SK-N-SH (cell line): Measurements from ENCODE around the gene LRMDA. TPM values are rescaled to one million over a fixed set of nuclear protein-coding genes. Genes with fewer than 3 reads are reported as not detected.

ENCODE experiments used
- CTCF ChIA-PET: fragments of 300-600, 350-600 bp; formaldehyde crosslinking; extraction: SDS; loops from one replicate; lab custom pipeline; 2021; lab: Yijun Ruan, JAX
- POLR2A ChIA-PET: fragments of 350-600 bp; sonication (Branson Sonifier 250); formaldehyde crosslinking; extraction: SDS; loops from one replicate; lab custom pipeline; 2020; ENCODE audit warnings: antibody characterized with exemption, inconsistent platforms; lab: Yijun Ruan, JAX
- DNase-seq: peaks from one replicate; pipeline ENCODE4 v3.0.0; 2012
- H2AFZ ChIP-seq: fragments of 200-600 bp; sonication (generic); 2 replicates; pipeline ENCODE4 v1.8.1; 2016; ENCODE audit warnings: antibody characterized with exemption, mild to moderate bottlenecking, low read depth
- H3F3A ChIP-seq: fragments of 200-600 bp; sonication (generic); replicated peaks from 2 replicates; pipeline ENCODE3; 2016; ENCODE audit warnings: antibody characterized with exemption, mild to moderate bottlenecking; ENCODE audit not compliant: insufficient read depth
- H3K27ac ChIP-seq, 2 experiments: fragments of 200-500 bp in 1 of 2; fragments of 200-600 bp in 1 of 2; sonication (Bioruptor generic) in 1 of 2; sonication (generic), shearing (Covaris generic) in 1 of 2; 2 replicates each; pipeline versions ENCODE4 v1.5.1 to v1.6.1; 2014 to 2016; ENCODE audit warnings: low read depth in 2 of 2, inconsistent platforms in 1 of 2, low read length in 1 of 2, mild to moderate bottlenecking in 1 of 2, mixed read lengths in 1 of 2
- H3K27me3 ChIP-seq: fragments of 200-600 bp; sonication (generic), shearing (Covaris generic); 2 replicates; pipeline ENCODE4 v1.6.1; 2016; ENCODE audit warnings: mixed run types; ENCODE audit not compliant: insufficient read depth
- H3K36me3 ChIP-seq, 2 experiments: fragments of 200-500 bp in 1 of 2; fragments of 200-600 bp in 1 of 2; sonication (Bioruptor generic) in 1 of 2; sonication (generic) in 1 of 2; replicated peaks in 1 of 2; 2 replicates each; pipeline versions ENCODE3 to v1.5.1; 2014 to 2016; ENCODE audit warnings: low read length in 1 of 2, mild to moderate bottlenecking in 1 of 2; ENCODE audit not compliant: insufficient read depth in 2 of 2, control insufficient read depth in 1 of 2
- H3K4me1 ChIP-seq, 2 experiments: fragments of 200-500 bp in 1 of 2; fragments of 200-600 bp in 1 of 2; sonication (Bioruptor generic) in 1 of 2; sonication (generic), shearing (Covaris generic) in 1 of 2; 2 replicates each; pipeline versions ENCODE4 v1.5.1 to v1.6.1; 2014 to 2016; ENCODE audit warnings: low read depth in 1 of 2, low read length in 1 of 2, mixed run types in 1 of 2; ENCODE audit not compliant: insufficient read depth in 2 of 2, control insufficient read depth in 1 of 2
- H3K4me2 ChIP-seq: fragments of 200-600 bp; sonication (generic), shearing (Covaris generic); 2 replicates; pipeline ENCODE4 v1.6.1; 2017; ENCODE audit warnings: mixed run types
- H3K4me3 ChIP-seq, 2 experiments: fragments of 200-500 bp in 1 of 2; fragments of 200-600 bp in 1 of 2; sonication (Bioruptor generic) in 1 of 2; sonication (generic), shearing (Covaris generic) in 1 of 2; 2 replicates each; pipeline versions ENCODE4 v1.5.1 to v1.8.1; 2014 to 2016; ENCODE audit warnings: low read depth in 2 of 2, inconsistent platforms in 1 of 2, low read length in 1 of 2, mild to moderate bottlenecking in 1 of 2, mixed read lengths in 1 of 2, moderate library complexity in 1 of 2
- H3K79me2 ChIP-seq: fragments of 200-600 bp; sonication (generic); 2 replicates; pipeline ENCODE4 v1.8.1; 2017; ENCODE audit warnings: mild to moderate bottlenecking; ENCODE audit not compliant: insufficient read depth
- H3K9ac ChIP-seq: fragments of 200-600 bp; sonication (generic); 2 replicates; pipeline ENCODE4 v1.6.1; 2017; ENCODE audit warnings: mixed run types
- H3K9me2 ChIP-seq: fragments of 200-600 bp; sonication (generic); 2 replicates; pipeline ENCODE4 v1.6.1; 2017; ENCODE audit warnings: mixed run types
- H3K9me3 ChIP-seq: fragments of 200-600 bp; sonication (generic); 2 replicates; pipeline ENCODE4 v1.6.1; 2017; ENCODE audit warnings: mixed run types, mild to moderate bottlenecking, moderate library complexity
- H4K20me1 ChIP-seq: fragments of 200-600 bp; sonication (generic); 2 replicates; pipeline ENCODE4 v1.6.1; 2017; ENCODE audit warnings: mild to moderate bottlenecking, mixed run types; ENCODE audit not compliant: insufficient read depth
- ELF1 ChIP-seq: IDR thresholded peaks from 2 replicates; pipeline ENCODE4 v1.4.0; 2012
- FOXM1 ChIP-seq: IDR thresholded peaks from 2 replicates; pipeline ENCODE4 v1.4.0; 2012; ENCODE audit warnings: low read depth, mild to moderate bottlenecking
- MEF2A ChIP-seq: IDR thresholded peaks from 2 replicates; pipeline ENCODE4 v1.4.0; 2012; ENCODE audit warnings: low read depth, borderline replicate concordance
- NFIC ChIP-seq: IDR thresholded peaks from 2 replicates; pipeline ENCODE4 v1.4.0; 2012; ENCODE audit warnings: borderline replicate concordance
- SIN3A ChIP-seq: IDR thresholded peaks from 2 replicates; pipeline ENCODE4 v1.6.1; 2012; ENCODE audit warnings: low read depth, mild to moderate bottlenecking, low read length, moderate library complexity, borderline replicate concordance
- SMC3 ChIP-seq: IDR thresholded peaks from 2 replicates; pipeline ENCODE4 v1.6.1; 2012; ENCODE audit warnings: low read depth, low read length, improper control_type of control experiment
- TEAD4 ChIP-seq: IDR thresholded peaks from 2 replicates; pipeline ENCODE4 v1.4.0; 2012; ENCODE audit warnings: mild to moderate bottlenecking, borderline replicate concordance; ENCODE audit not compliant: insufficient read depth
- USF2 ChIP-seq: fragments of 150-350 bp; IDR thresholded peaks from 2 replicates; pipeline ENCODE4 v1.6.1; 2017; ENCODE audit warnings: antibody characterized with exemption, low read length, low read depth, borderline replicate concordance
- YY1 ChIP-seq: IDR thresholded peaks from 2 replicates; pipeline ENCODE4 v1.4.0; 2012; ENCODE audit warnings: low read depth, mild to moderate bottlenecking
- WGBS: methylation state at CpG from one replicate; pipeline ENCODE4 v1.1.6; 2017; ENCODE audit warnings: low lambda C conversion rate; 5-methylcytosine and 5-hydroxymethylcytosine counted together
- polyA plus RNA-seq, 3 experiments: library from polyadenylated mRNA; depleted of rRNA; stranded (reverse); fragments of >200 nt; gene quantifications; 2 replicates each; pipeline ENCODE4 v1.2.3, GENCODE V29; 2012
- TF ChIP-seq, protein P1 (sequence below): IDR thresholded peaks from 2 replicates; pipeline ENCODE4 v1.4.0; 2012; ENCODE audit warnings: low read depth, borderline replicate concordance
- TF ChIP-seq, protein P2 (sequence below): fragments of 150-350 bp; IDR thresholded peaks from 2 replicates; pipeline ENCODE4 v1.6.1; 2016; ENCODE audit warnings: mild to moderate bottlenecking, low read depth, low read length
- TF ChIP-seq, protein P3 (sequence below): fragments of 200-600 bp; sonication (generic); IDR thresholded peaks from 2 replicates; pipeline ENCODE4 v1.6.1; 2017; ENCODE audit warnings: antibody characterized with exemption, mild to moderate bottlenecking, moderate library complexity
- TF ChIP-seq, protein P4 (sequence below): IDR thresholded peaks from 2 replicates; pipeline ENCODE4; 2012

The LRMDA gene
- polyA plus RNA-seq, 1 of the 3 experiments (the other 2 are of a cell fraction) = 0.95 TPM

GRCh38 chr10:75866300-75866625, 434.8 kb downstream of the LRMDA start (continued):
- TF ChIP-seq FOXM1 (no peak), NFIC (no peak), ELF1 (no peak), YY1 (no peak), TEAD4 (no peak)
- TF ChIP-seq, protein P1, sequence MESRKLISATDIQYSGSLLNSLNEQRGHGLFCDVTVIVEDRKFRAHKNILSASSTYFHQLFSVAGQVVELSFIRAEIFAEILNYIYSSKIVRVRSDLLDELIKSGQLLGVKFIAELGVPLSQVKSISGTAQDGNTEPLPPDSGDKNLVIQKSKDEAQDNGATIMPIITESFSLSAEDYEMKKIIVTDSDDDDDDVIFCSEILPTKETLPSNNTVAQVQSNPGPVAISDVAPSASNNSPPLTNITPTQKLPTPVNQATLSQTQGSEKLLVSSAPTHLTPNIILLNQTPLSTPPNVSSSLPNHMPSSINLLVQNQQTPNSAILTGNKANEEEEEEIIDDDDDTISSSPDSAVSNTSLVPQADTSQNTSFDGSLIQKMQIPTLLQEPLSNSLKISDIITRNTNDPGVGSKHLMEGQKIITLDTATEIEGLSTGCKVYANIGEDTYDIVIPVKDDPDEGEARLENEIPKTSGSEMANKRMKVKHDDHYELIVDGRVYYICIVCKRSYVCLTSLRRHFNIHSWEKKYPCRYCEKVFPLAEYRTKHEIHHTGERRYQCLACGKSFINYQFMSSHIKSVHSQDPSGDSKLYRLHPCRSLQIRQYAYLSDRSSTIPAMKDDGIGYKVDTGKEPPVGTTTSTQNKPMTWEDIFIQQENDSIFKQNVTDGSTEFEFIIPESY = no peak

DNA sequence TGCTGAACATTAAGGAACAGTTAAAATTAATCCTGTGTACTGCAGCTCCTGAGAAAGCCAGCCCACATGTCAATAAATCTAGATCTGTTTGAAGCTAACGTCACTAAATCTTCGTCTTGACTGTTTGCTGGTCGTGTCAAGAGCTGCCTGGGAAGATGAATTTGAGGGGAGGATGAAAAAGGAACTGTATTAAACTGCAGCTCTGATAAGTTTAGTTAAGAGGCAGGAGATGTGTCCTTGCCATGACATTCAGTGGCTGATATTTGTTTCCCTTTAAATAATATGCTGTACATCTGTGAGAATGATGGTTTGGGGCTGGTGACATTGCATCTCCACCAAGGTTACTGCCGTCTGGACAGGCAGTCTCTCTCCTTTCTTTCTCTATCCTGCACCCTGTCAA, 435.3 kb downstream of the LRMDA start:
- Histone ChIP-seq H3K79me2 (no peaks in the 10 kb centered on the region), H3K27me3 (no peaks in the 10 kb centered on the region), H3K9ac (no peak overlapping the region), H3K27ac (no peak overlapping the region), H3K9me2 (no peaks in the 10 kb centered on the region), H3K9me3 (no peaks in the 10 kb centered on the region), H3K4me1 (peaks cover 4 to 9% of the 10 kb centered on the region in 2 experiments; a peak in 2 of 4 replicates), H3F3A (no peaks in the 10 kb centered on the region), H3K4me3 (no peak overlapping the region), H2AFZ (no peak overlapping the region), H3K36me3 (no peaks in the 10 kb centered on the region), H3K4me2 (no peak overlapping the region), H4K20me1 (no peaks in the 10 kb centered on the region)
- no peak for DNase-seq
- WGBS = 87% methylated on average over 4 of the region's 4 CpGs
- TF ChIP-seq SIN3A = no peak
- TF ChIP-seq NFIC = no peak
- TF ChIP-seq, protein P2, sequence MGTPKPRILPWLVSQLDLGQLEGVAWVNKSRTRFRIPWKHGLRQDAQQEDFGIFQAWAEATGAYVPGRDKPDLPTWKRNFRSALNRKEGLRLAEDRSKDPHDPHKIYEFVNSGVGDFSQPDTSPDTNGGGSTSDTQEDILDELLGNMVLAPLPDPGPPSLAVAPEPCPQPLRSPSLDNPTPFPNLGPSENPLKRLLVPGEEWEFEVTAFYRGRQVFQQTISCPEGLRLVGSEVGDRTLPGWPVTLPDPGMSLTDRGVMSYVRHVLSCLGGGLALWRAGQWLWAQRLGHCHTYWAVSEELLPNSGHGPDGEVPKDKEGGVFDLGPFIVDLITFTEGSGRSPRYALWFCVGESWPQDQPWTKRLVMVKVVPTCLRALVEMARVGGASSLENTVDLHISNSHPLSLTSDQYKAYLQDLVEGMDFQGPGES = no peak
- TF ChIP-seq, protein P3, sequence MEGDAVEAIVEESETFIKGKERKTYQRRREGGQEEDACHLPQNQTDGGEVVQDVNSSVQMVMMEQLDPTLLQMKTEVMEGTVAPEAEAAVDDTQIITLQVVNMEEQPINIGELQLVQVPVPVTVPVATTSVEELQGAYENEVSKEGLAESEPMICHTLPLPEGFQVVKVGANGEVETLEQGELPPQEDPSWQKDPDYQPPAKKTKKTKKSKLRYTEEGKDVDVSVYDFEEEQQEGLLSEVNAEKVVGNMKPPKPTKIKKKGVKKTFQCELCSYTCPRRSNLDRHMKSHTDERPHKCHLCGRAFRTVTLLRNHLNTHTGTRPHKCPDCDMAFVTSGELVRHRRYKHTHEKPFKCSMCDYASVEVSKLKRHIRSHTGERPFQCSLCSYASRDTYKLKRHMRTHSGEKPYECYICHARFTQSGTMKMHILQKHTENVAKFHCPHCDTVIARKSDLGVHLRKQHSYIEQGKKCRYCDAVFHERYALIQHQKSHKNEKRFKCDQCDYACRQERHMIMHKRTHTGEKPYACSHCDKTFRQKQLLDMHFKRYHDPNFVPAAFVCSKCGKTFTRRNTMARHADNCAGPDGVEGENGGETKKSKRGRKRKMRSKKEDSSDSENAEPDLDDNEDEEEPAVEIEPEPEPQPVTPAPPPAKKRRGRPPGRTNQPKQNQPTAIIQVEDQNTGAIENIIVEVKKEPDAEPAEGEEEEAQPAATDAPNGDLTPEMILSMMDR = no peak
- CTCF ChIA-PET = no interaction called here
- POLR2A ChIA-PET = no interaction called here

GRCh38 chr10:75868574-75868973, 437.1 kb downstream of the LRMDA start:
- no peaks in the 10 kb centered on the region for H3K9me3 ChIP-seq
- 79% methylated on average over 5 of the region's 5 CpGs for WGBS
- peaks cover 4 to 9% of the 10 kb centered on the region in 2 experiments; a peak in 2 of 4 replicates for H3K4me1 ChIP-seq
- no peaks in the 10 kb centered on the region for H4K20me1 ChIP-seq
- POLR2A ChIA-PET = no interaction called here
- no peaks in the 10 kb centered on the region for H3K9me2 ChIP-seq
- H3K27ac ChIP-seq = no peak overlapping the region
- H3K36me3 ChIP-seq = no peaks in the 10 kb centered on the region
- H3K4me3 ChIP-seq = no peak overlapping the region
- no peaks in the 10 kb centered on the region for H3K79me2 ChIP-seq
- DNase-seq = no peak
- H3F3A ChIP-seq = no peaks in the 10 kb centered on the region
- H2AFZ ChIP-seq = no peak overlapping the region
- no peaks in the 10 kb centered on the region for H3K27me3 ChIP-seq
- H3K9ac ChIP-seq = no peak overlapping the region
- CTCF ChIA-PET = interaction anchor here (1.3 kb wide), 1 partner anchor 8 kb away, joined by 3 read pairs; no protein-coding TSS in a partner anchor
- no peak overlapping the region for H3K4me2 ChIP-seq
- TF ChIP-seq MEF2A = no peak
- TF ChIP-seq SMC3 = no peak
- TF ChIP-seq, protein P4, sequence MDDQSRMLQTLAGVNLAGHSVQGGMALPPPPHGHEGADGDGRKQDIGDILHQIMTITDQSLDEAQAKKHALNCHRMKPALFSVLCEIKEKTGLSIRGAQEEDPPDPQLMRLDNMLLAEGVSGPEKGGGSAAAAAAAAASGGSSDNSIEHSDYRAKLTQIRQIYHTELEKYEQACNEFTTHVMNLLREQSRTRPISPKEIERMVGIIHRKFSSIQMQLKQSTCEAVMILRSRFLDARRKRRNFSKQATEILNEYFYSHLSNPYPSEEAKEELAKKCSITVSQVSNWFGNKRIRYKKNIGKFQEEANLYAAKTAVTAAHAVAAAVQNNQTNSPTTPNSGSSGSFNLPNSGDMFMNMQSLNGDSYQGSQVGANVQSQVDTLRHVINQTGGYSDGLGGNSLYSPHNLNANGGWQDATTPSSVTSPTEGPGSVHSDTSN = no peak
- TF ChIP-seq, protein P1 = no peak
- TF ChIP-seq USF2 = no peak
